CD4-positive, CD25-positive, alpha-beta regulatory T cell (primary cell): ENCODE results near the gene ZNF443. TPM values are rescaled to one million over a fixed set of nuclear protein-coding genes. Genes with fewer than 3 reads are reported as not detected.
A peak's percentile ranks its signal among the peaks of the same experiment; 100 is the strongest.
"Not testable (repeated sequence)": the region's sequence is repeated elsewhere in the genome, so short reads cannot be mapped to it uniquely, and the experiment has no call there.

Experiments used
- ATAC-seq, 2 donors: fragments of 150-1000 bp; cut with Tn5 transposase; one replicate each; pipeline ENCODE4 v1.10.0; 2021; ENCODE audit warnings: low read depth in 2 of 2, moderate number of reproducible peaks in 2 of 2, moderate library complexity in 1 of 2
- DNase-seq, 3 donors: peaks; one replicate each; pipeline versions ENCODE4 v3.0.0 to v3.0.0-alpha.2; 2012 to 2022; ENCODE audit warnings: mixed read lengths in 1 of 3
- H3K27ac ChIP-seq: one replicate; pipeline ENCODE4 v1.7.0; 2013; ENCODE audit warnings: mild to moderate bottlenecking, low read length; ENCODE audit not compliant: insufficient read depth, poor library complexity, severe bottlenecking
- H3K27me3 ChIP-seq: one replicate; pipeline ENCODE4 v1.7.0; 2013; ENCODE audit warnings: low read length; ENCODE audit not compliant: control insufficient read depth, insufficient read depth
- H3K36me3 ChIP-seq: one replicate; pipeline ENCODE4 v1.7.0; 2013; ENCODE audit warnings: mild to moderate bottlenecking, low read length, moderate library complexity; ENCODE audit not compliant: control insufficient read depth, insufficient read depth
- H3K4me1 ChIP-seq: 2 replicates; pipeline ENCODE4 v1.7.0; 2013; ENCODE audit warnings: mild to moderate bottlenecking, low read length; ENCODE audit not compliant: insufficient read depth, control insufficient read depth, poor library complexity, severe bottlenecking
- H3K4me3 ChIP-seq: one replicate; pipeline ENCODE4 v1.7.0; 2013; ENCODE audit warnings: low read depth, mild to moderate bottlenecking, low read length, moderate library complexity
- H3K9me3 ChIP-seq, 2 experiments: 1 replicate in 1 of 2; 2 replicates in 1 of 2; pipeline ENCODE4 v1.7.0; 2013; ENCODE audit warnings: low read length in 2 of 2, mild to moderate bottlenecking in 1 of 2, moderate library complexity in 1 of 2; ENCODE audit not compliant: control insufficient read depth in 2 of 2
- H3K27ac Mint-ChIP-seq, 3 donors: one replicate each; pipeline ENCODE4 v1.8.0; 2020 to 2022; ENCODE audit warnings: mild to moderate bottlenecking in 3 of 3, mixed read lengths in 3 of 3, moderate library complexity in 2 of 3
- H3K27me3 Mint-ChIP-seq: one replicate; pipeline ENCODE4 v1.8.0; 2022; ENCODE audit warnings: mild to moderate bottlenecking, mixed read lengths
- H3K36me3 Mint-ChIP-seq: one replicate; pipeline ENCODE4 v1.8.0; 2020; ENCODE audit warnings: mixed read lengths
- H3K4me1 Mint-ChIP-seq, 4 donors: one replicate each; pipeline ENCODE4 v1.8.0; 2020 to 2022; ENCODE audit warnings: mixed read lengths in 4 of 4, mild to moderate bottlenecking in 1 of 4
- H3K4me3 Mint-ChIP-seq, 4 donors: one replicate each; pipeline ENCODE4 v1.8.0; 2020 to 2022; ENCODE audit warnings: mild to moderate bottlenecking in 4 of 4, mixed read lengths in 4 of 4, moderate library complexity in 3 of 4
- H3K9me3 Mint-ChIP-seq, 7 donors: one replicate each; pipeline ENCODE4 v1.8.0; 2020 to 2022; ENCODE audit warnings: mixed read lengths in 7 of 7, mild to moderate bottlenecking in 3 of 7, moderate library complexity in 2 of 7
- polyA plus RNA-seq, 4 donors: library from polyadenylated mRNA; unstranded; fragments of 300-500 nt; fragmentation: Illumina TruSeq; gene quantifications; one replicate each; pipeline ENCODE4 v1.2.3, GENCODE V29; 2021
- total RNA-seq: library from RNA; stranded (reverse); gene quantifications from one replicate; pipeline ENCODE4 v1.2.3, GENCODE V29; 2022

ZNF443 gene
- total and polyA plus RNA-seq, 5 donors from 2014 or later, result 0.43 to 3.9 (median 2.0) TPM

- no peak overlapping the region for H3K4me3 ChIP-seq
- H3K27me3 ChIP-seq, result no peaks in the 10 kb centered on the region
- H3K36me3 ChIP-seq, result no peaks in the 10 kb centered on the region
- Mint-ChIP-seq H3K27me3 (no peaks in the 10 kb centered on the region), H3K4me3 (no peak overlapping the region), H3K9me3 (peaks cover 3 to 31% (median 12%) of the 10 kb centered on the region in 7 donors), H3K4me1 (no peaks in the 10 kb centered on the region), H3K36me3 (peaks cover 8% of the 10 kb centered on the region), H3K27ac (peak overlapping the region in 1 of 3 donors; percentile 52)
- no peak for DNase-seq
- no peak for ATAC-seq
- H3K27ac ChIP-seq, result no peak overlapping the region
- no peaks in the 10 kb centered on the region for H3K4me1 ChIP-seq
- peaks cover 3 to 13% of the 10 kb centered on the region in 2 experiments for H3K9me3 ChIP-seq
These were observed 28.9 kb downstream of the ZNF443 start for GRCh38 chr19:12411893-12412292.

DNA sequence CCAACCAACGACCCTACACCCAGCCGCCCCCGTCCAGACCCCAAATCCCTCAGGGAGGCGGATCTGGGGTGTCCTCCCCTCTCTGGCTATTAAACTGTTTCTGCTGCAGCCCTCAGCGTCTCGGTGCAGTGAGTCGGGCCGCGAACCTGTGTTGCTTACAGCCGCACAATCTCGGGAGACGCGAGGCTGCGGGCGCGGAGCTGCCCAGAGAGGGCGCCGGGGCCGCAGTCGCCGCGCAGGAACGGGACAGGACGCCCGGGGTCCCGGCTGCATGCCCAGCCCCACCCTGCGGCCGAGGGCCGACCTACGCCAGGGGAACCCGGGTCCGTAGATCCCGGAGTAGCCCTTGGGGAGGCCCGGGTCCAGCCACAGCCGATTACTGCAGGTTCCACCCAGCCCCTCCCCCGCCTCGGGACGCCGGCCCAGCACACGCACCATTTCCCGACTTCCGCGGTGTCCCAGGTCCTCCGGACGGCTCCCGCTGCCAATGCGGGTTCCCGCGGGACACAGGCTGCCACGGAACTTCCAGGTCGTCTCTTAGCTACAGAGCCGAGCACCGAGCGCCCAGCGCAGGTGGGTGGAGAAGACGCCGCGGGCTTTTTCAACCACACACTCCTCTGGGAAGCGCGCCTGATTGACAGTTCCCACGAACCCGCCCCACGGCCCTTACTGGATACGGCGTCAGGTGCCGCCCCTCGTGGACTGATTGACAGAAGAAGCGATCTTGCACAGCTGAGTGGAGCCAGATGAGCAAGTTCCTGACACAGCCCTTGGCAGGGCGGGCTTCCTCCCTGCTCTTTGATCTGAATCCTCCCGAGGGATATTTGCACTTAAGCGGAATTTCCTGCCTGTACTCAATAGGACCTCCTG lies 40.0 kb downstream of the ZNF443 start, which contains the start of gene ZNF799:
ZNF799 (minus strand) TSS at position 639 of the 870 bp plus-strand sequence; CDS start at position 438, 201 bp downstream.
- Histone ChIP-seq H3K36me3 (peaks cover 2% of the 10 kb centered on the region), H3K4me3 (peak within 1 kb of the TSS; percentile 79), H3K4me1 (peaks cover 13% of the 10 kb centered on the region), H3K9me3 (peaks cover 0 to 3% of the 10 kb centered on the region in 2 experiments), H3K27ac (peak within 1 kb of the TSS; percentile 33), H3K27me3 (no peaks in the 10 kb centered on the region)
- Mint-ChIP-seq H3K4me1 (peaks cover 16 to 33% (median 18%) of the 10 kb centered on the region in 4 donors), H3K27ac (peak within 1 kb of the TSS; percentile 86 to 89 (median 86)), H3K4me3 (peak within 1 kb of the TSS; percentile 92 to 95 (median 94)), H3K27me3 (no peaks in the 10 kb centered on the region), H3K36me3 (peaks cover 13% of the 10 kb centered on the region), H3K9me3 (peaks cover 0 to 16% (median 5%) of the 10 kb centered on the region in 7 donors)
- ATAC-seq, result peak; percentile 91 to 96
- peak; percentile 57 to 92 (median 67) for DNase-seq

- peak; percentile 27 to 50 for ATAC-seq
- Histone ChIP-seq H3K4me3 (peak overlapping the region; percentile 53), H3K4me1 (peaks cover 13% of the 10 kb centered on the region)
- H3K4me3 Mint-ChIP-seq, result peak overlapping the region; percentile 89 to 94 (median 92)
- not testable (repeated sequence) for H3K27ac ChIP-seq, H3K27me3 Mint-ChIP-seq, H3K9me3 ChIP-seq, H3K36me3 ChIP-seq, H3K27me3 ChIP-seq
- H3K36me3 Mint-ChIP-seq, result peaks cover 17% of the 10 kb centered on the region
- H3K4me1 Mint-ChIP-seq, result peaks cover 16 to 33% (median 18%) of the 10 kb centered on the region in 4 donors
- peak in 2 of 3 donors; percentile 7 to 8 for DNase-seq
- H3K27ac Mint-ChIP-seq, result peak overlapping the region in 2 of 3 donors; percentile 83 to 86
- H3K9me3 Mint-ChIP-seq, result peaks cover 3 to 21% (median 7%) of the 10 kb centered on the region in 7 donors
These were observed 40.8 kb downstream of the ZNF443 start for GRCh38 chr19:12399901-12400632.

DNA sequence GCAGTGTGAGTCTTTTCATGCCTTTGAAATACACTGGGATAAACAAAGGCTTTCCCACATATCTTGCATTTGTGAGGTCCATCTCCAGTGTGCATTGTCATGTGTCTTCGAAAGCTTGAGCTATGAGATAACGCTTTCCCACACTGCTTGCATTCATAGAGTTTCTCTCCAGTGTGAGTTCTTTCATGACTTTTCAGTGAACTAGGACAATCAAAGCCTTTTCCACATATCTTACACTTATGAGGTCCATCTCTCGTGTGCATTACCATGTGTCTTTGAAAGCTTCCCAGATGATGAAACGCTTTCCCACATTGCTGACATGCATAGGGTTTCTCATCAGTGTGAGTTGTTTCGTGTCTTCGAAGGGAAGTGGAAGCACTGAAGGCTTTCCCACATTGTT lies 49.7 kb downstream of the ZNF443 start:
- DNase-seq, ATAC-seq, H3K4me1 ChIP-seq, H3K4me1 Mint-ChIP-seq, H3K27me3 Mint-ChIP-seq, H3K27me3 ChIP-seq, H3K4me3 ChIP-seq, H3K27ac Mint-ChIP-seq, H3K27ac ChIP-seq, H3K4me3 Mint-ChIP-seq: not testable (repeated sequence)
- Mint-ChIP-seq H3K9me3 (peaks cover 0 to 72% (median 21%) of the 10 kb centered on the region in 7 donors), H3K36me3 (peaks cover 51% of the 10 kb centered on the region)
- Histone ChIP-seq H3K36me3 (peaks cover 23% of the 10 kb centered on the region), H3K9me3 (peaks cover 42 to 56% of the 10 kb centered on the region in 2 experiments)

DNA sequence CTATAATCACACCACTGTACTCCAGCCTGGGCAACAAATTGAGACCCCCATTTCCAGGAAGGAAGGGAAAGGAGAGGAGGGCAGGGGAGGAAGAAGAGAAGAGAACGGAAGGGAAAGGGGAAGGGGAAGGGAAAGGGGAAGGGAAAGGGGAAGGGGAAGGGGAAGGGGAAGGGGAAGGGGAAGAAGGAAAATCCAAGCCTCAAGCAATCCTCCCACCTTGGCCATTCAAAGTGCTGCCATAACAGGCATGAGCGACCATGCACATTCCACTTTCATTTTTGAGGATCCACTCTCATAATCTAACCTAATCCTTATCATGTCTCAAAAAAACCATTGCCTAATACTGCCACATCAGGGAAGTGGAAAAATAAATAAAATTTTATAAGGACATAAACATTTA lies 54.5 kb downstream of the ZNF443 start:
- not testable (repeated sequence) for ATAC-seq, H3K4me3 Mint-ChIP-seq

DNA sequence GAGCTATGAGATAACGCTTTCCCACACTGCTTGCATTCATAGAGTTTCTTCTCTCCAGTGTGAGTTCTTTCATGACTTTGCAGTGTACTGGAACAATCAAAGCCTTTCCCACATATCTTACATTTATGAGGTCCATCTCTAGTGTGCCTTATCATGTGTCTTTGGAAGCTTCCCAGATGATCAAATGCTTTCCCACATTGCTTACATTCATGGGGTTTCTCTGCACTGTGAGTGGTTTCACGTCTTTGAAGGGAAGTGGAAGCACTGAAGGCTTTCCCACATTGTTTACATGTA lies 60.4 kb downstream of the ZNF443 start:
- Mint-ChIP-seq H3K9me3 (peaks cover 0 to 63% (median 39%) of the 10 kb centered on the region in 7 donors), H3K4me3 (no peak overlapping the region), H3K4me1 (no peaks in the 10 kb centered on the region), H3K27ac (no peak overlapping the region), H3K27me3 (no peaks in the 10 kb centered on the region), H3K36me3 (peaks cover 25% of the 10 kb centered on the region)
- no peak overlapping the region for H3K4me3 ChIP-seq
- H3K4me1 ChIP-seq, result no peaks in the 10 kb centered on the region
- DNase-seq, result no peak
- no peak for ATAC-seq
- H3K9me3 ChIP-seq, result peaks cover 61 to 80% of the 10 kb centered on the region in 2 experiments
- no peak overlapping the region for H3K27ac ChIP-seq
- H3K27me3 ChIP-seq, result no peaks in the 10 kb centered on the region
- peaks cover 9% of the 10 kb centered on the region for H3K36me3 ChIP-seq

More for the DNA sequence above, 54.5 kb downstream of the ZNF443 start:
- not testable (repeated sequence) for H3K4me1 Mint-ChIP-seq, H3K4me3 ChIP-seq, H3K27me3 Mint-ChIP-seq, H3K27me3 ChIP-seq, H3K27ac ChIP-seq, H3K4me1 ChIP-seq, DNase-seq, H3K27ac Mint-ChIP-seq
- H3K9me3 ChIP-seq, result peaks cover 36 to 60% of the 10 kb centered on the region in 2 experiments
- H3K9me3 Mint-ChIP-seq, result peaks cover 0 to 65% (median 19%) of the 10 kb centered on the region in 7 donors
- peaks cover 32% of the 10 kb centered on the region for H3K36me3 Mint-ChIP-seq
- H3K36me3 ChIP-seq, result peaks cover 11% of the 10 kb centered on the region

DNA sequence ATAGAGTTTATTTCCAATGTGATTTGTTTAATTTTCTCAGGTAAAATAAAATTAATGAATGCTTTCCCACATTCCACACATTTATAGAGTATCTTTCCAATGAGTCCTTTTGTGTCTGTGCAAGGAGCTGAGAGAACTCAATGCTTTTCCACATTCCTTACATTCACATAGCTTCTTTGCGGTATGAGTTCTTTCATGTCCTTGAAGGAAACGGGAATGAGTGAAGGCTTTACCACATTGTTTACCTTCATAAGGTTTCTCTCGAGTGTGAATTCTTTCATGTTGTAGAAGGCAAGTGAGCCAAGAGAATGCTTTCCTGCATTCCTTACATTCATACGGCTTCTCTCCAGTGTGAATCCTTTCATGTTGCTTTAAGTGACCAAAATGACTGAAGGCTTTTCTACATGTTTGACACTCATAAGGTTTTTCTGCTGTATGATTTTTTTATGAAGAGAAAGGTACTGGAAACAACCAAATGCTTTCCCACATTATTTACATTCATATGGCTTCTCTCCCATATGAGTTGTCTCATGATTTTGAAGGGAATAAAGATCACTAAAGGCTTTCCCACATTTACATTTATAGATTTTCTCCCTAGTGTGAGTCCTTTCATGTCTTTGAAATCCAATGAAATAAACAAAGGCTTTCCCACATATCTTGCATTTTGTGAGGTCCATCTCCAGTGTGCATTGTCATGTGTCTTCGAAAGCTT lies 60.9 kb downstream of the ZNF443 start:
- no peaks in the 10 kb centered on the region for H3K27me3 ChIP-seq
- H3K4me1 ChIP-seq, result no peaks in the 10 kb centered on the region
- Mint-ChIP-seq H3K9me3 (peaks cover 0 to 61% (median 34%) of the 10 kb centered on the region in 7 donors), H3K36me3 (peaks cover 23% of the 10 kb centered on the region), H3K27me3 (no peaks in the 10 kb centered on the region), H3K4me3 (no peak overlapping the region), H3K4me1 (no peaks in the 10 kb centered on the region), H3K27ac (no peak overlapping the region)
- peaks cover 58 to 76% of the 10 kb centered on the region in 2 experiments for H3K9me3 ChIP-seq
- no peak for DNase-seq
- no peak overlapping the region for H3K4me3 ChIP-seq
- H3K27ac ChIP-seq, result no peak overlapping the region
- no peak for ATAC-seq
- peaks cover 9% of the 10 kb centered on the region for H3K36me3 ChIP-seq
